ENCODE data around the gene AGXT.

GRCh38 chr2:240925191-240925567 is 56.6 kb downstream of the AGXT start:
- TF ChIP-seq CTCF (IDR thresholded peaks at IDR 0.05) (no peak), POLR2A (IDR thresholded peaks at IDR 0.05) (no peak)

All from Peyer's patch (tissue), 4 donors.